ENCODE results near the gene LMNB1.

DNA sequence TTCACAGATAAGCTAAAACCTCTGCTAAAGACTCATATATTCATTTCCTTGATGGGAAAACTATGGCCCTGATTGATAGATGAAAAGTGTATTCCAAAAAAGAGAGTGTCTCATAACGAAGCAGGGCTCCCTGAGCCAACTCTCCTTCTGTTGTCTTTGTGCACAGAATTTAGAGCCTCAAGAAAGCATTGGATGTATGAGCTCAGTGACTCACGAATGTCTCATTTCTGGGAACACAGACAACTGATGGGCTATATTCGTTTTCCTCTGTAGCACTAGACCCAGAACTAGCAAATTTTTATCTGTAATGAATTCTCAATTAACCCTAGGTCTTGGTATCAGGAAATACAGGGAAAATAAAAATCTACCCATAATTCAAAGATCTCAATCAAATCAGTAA is 88.4 kb downstream of the LMNB1 start:
- TF ChIP-seq, protein P1, sequence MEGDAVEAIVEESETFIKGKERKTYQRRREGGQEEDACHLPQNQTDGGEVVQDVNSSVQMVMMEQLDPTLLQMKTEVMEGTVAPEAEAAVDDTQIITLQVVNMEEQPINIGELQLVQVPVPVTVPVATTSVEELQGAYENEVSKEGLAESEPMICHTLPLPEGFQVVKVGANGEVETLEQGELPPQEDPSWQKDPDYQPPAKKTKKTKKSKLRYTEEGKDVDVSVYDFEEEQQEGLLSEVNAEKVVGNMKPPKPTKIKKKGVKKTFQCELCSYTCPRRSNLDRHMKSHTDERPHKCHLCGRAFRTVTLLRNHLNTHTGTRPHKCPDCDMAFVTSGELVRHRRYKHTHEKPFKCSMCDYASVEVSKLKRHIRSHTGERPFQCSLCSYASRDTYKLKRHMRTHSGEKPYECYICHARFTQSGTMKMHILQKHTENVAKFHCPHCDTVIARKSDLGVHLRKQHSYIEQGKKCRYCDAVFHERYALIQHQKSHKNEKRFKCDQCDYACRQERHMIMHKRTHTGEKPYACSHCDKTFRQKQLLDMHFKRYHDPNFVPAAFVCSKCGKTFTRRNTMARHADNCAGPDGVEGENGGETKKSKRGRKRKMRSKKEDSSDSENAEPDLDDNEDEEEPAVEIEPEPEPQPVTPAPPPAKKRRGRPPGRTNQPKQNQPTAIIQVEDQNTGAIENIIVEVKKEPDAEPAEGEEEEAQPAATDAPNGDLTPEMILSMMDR (conservative IDR thresholded peaks at IDR 0.05; ENCODE audit: low read depth in 2 of 2): no peak
- TF ChIP-seq CREB1 (CRISPR knock-in tag; IDR thresholded peaks at IDR 0.05; ENCODE audit: low read depth) (no peak), EZH2 (IDR thresholded peaks at IDR 0.05; ENCODE audit: low read depth, unreplicated experiment) (no peak), JUNB (IDR thresholded peaks at IDR 0.05; ENCODE audit: unreplicated experiment) (no peak), EZH2phosphoT487 (IDR thresholded peaks at IDR 0.05; ENCODE audit: unreplicated experiment) (no peak), STAT1 (IDR thresholded peaks at IDR 0.05; ENCODE audit: unreplicated experiment) (no peak), ZNF114 (CRISPR knock-in tag; IDR thresholded peaks at IDR 0.05) (no peak), POLR2AphosphoS5 (IDR thresholded peaks at IDR 0.05; ENCODE audit: low read depth) (no peak)
- TF ChIP-seq, protein P2, sequence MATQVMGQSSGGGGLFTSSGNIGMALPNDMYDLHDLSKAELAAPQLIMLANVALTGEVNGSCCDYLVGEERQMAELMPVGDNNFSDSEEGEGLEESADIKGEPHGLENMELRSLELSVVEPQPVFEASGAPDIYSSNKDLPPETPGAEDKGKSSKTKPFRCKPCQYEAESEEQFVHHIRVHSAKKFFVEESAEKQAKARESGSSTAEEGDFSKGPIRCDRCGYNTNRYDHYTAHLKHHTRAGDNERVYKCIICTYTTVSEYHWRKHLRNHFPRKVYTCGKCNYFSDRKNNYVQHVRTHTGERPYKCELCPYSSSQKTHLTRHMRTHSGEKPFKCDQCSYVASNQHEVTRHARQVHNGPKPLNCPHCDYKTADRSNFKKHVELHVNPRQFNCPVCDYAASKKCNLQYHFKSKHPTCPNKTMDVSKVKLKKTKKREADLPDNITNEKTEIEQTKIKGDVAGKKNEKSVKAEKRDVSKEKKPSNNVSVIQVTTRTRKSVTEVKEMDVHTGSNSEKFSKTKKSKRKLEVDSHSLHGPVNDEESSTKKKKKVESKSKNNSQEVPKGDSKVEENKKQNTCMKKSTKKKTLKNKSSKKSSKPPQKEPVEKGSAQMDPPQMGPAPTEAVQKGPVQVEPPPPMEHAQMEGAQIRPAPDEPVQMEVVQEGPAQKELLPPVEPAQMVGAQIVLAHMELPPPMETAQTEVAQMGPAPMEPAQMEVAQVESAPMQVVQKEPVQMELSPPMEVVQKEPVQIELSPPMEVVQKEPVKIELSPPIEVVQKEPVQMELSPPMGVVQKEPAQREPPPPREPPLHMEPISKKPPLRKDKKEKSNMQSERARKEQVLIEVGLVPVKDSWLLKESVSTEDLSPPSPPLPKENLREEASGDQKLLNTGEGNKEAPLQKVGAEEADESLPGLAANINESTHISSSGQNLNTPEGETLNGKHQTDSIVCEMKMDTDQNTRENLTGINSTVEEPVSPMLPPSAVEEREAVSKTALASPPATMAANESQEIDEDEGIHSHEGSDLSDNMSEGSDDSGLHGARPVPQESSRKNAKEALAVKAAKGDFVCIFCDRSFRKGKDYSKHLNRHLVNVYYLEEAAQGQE (IDR thresholded peaks at IDR 0.05; ENCODE audit: unreplicated experiment): no peak

Measured in GM23338 (cell line).